Endothelial cell of umbilical vein (primary cell): ENCODE data around the gene MGAT1. TPM values are rescaled to one million over a fixed set of nuclear protein-coding genes. Genes with fewer than 3 reads are reported as not detected.
A peak's percentile ranks its signal among the peaks of the same experiment; 100 is the strongest.

Experiments
- BruUV-seq: library from RNA; stranded (reverse); fragments of 400-500 nt; replicated peaks from 2 replicates; lab custom pipeline; 2021; lab: Mats Ljungman, UMichigan
- CTCF ChIA-PET: fragments of 300-600, 350-600 bp; sonication (Branson Sonifier 250); formaldehyde crosslinking; loops from one replicate; lab custom pipeline; 2021; ENCODE audit warnings: antibody characterized with exemption, inconsistent platforms; lab: Charles Lee
- POLR2A ChIA-PET: fragments of 300-600, 350-600 bp; sonication (Branson Sonifier 250); formaldehyde crosslinking; loops from one replicate; lab custom pipeline; 2021; ENCODE audit warnings: antibody characterized with exemption, inconsistent platforms; lab: Charles Lee
- DNase-seq: peaks from one replicate; pipeline ENCODE4 v3.0.0-alpha.2; 2011; ENCODE audit warnings: low read depth, low spot score
- FAIRE-seq: peaks from 2 replicates; lab custom pipeline; 2011; peaks lifted over from hg19 to GRCh38; lab: Jason Lieb, UNC
- H2AFZ ChIP-seq: 2 replicates; pipeline ENCODE4 v1.6.0; 2012; ENCODE audit warnings: low read depth, low read length, control low read depth, inconsistent platforms
- H3K27ac ChIP-seq: 2 replicates; pipeline ENCODE4 v1.5.1; 2011; ENCODE audit warnings: low read depth, mild to moderate bottlenecking, control low read depth, low read length, moderate library complexity; ENCODE audit not compliant: insufficient read depth
- H3K27me3 ChIP-seq, 2 experiments: 2 replicates each; pipeline versions ENCODE4 v1.6.0 to v1.6.1; 2011; ENCODE audit warnings: low read length in 2 of 2, mixed read lengths in 1 of 2; ENCODE audit not compliant: control insufficient read depth in 2 of 2, insufficient read depth in 2 of 2
- H3K36me3 ChIP-seq, 2 experiments: 2 replicates in 1 of 2; 3 replicates in 1 of 2; pipeline ENCODE4 v1.5.1; 2011; ENCODE audit warnings: low read length in 2 of 2, mild to moderate bottlenecking in 1 of 2, moderate library complexity in 1 of 2; ENCODE audit not compliant: control insufficient read depth in 2 of 2, insufficient read depth in 2 of 2; ENCODE audit errors: extremely low read depth in 1 of 2
- H3K4me1 ChIP-seq: 3 replicates; pipeline ENCODE4 v1.5.1; 2011; ENCODE audit warnings: mild to moderate bottlenecking, low read length; ENCODE audit not compliant: control insufficient read depth, insufficient read depth; ENCODE audit errors: extremely low read depth
- H3K4me2 ChIP-seq: 2 replicates; pipeline ENCODE4 v1.6.1; 2011; ENCODE audit warnings: low read length, control low read depth, mixed read lengths; ENCODE audit not compliant: insufficient read depth
- H3K4me3 ChIP-seq, 3 experiments: fragments of 200-600 bp in 1 of 3; sonication (generic), shearing (Covaris generic) in 1 of 3; replicated peaks in 1 of 3; 2 replicates each; pipeline ENCODE4 v1.5.1; 2011 to 2016; ENCODE audit warnings: control low read depth in 3 of 3, low read length in 3 of 3, mild to moderate bottlenecking in 2 of 3, inconsistent platforms in 1 of 3, low read depth in 1 of 3, moderate library complexity in 1 of 3; ENCODE audit not compliant: insufficient read depth in 1 of 3
- H3K79me2 ChIP-seq: 2 replicates; pipeline ENCODE4 v1.6.0; 2012; ENCODE audit warnings: low read length, inconsistent platforms; ENCODE audit not compliant: control insufficient read depth, insufficient read depth
- H3K9ac ChIP-seq: replicated peaks from 2 replicates; pipeline ENCODE3; 2011; ENCODE audit warnings: low read length, control low read depth; ENCODE audit not compliant: insufficient read depth; ENCODE audit errors: extremely low read depth
- H3K9me1 ChIP-seq: replicated peaks from 3 replicates; pipeline ENCODE4 v1.6.0; 2011; ENCODE audit warnings: mild to moderate bottlenecking, low read length; ENCODE audit not compliant: control insufficient read depth, insufficient read depth; ENCODE audit errors: extremely low read depth
- H3K9me3 ChIP-seq: replicated peaks from 2 replicates; pipeline ENCODE4 v1.5.1; 2012; ENCODE audit warnings: low read length, inconsistent platforms; ENCODE audit not compliant: control insufficient read depth, insufficient read depth
- H4K20me1 ChIP-seq: replicated peaks from 2 replicates; pipeline ENCODE3; 2011; ENCODE audit warnings: mild to moderate bottlenecking, low read length; ENCODE audit not compliant: control insufficient read depth, insufficient read depth; ENCODE audit errors: extremely low read depth
- GATA2 ChIP-seq: IDR thresholded peaks from 2 replicates; pipeline ENCODE4 v1.7.0; 2011; ENCODE audit warnings: low read depth, mild to moderate bottlenecking, moderate library complexity, mixed read lengths, low read length; ENCODE audit not compliant: insufficient read length, insufficient read depth
- JUN ChIP-seq: IDR thresholded peaks from 2 replicates; pipeline ENCODE4 v1.6.1; 2011; ENCODE audit warnings: borderline replicate concordance, low read depth; ENCODE audit not compliant: insufficient read length, insufficient read depth
- POLR2A ChIP-seq: IDR thresholded peaks from 2 replicates; pipeline ENCODE4 v1.6.1; 2012; ENCODE audit warnings: low read depth, mild to moderate bottlenecking, control low read depth, low read length
- dilution Hi-C: fragments of 300-500 bp; cut with MboI; formaldehyde crosslinking; loops from one replicate; pipeline ENCODE4 v1.15.0; 2019; ENCODE audit warnings: low sequenced_read_pairs; ENCODE audit not compliant: extremely low pct_ligation_motif_present
- intact Hi-C: fragments of 100-400 bp; cut with micrococcal nuclease; formaldehyde crosslinking; loops from one replicate; pipeline ENCODE4 v1.10.0; 2022
- polyA plus RNA-seq, 4 experiments: library from polyadenylated mRNA; depleted of rRNA in 3 of 4; stranded (reverse) in 3 of 4; unstranded in 1 of 4; fragments of >200 nt; gene quantifications; 2 replicates each; pipeline versions ENCODE4 v1.2.1 to v1.2.3, GENCODE V29; 2011 to 2012; ENCODE audit warnings: missing spikeins in 1 of 4
- total RNA-seq: library from RNA; stranded (reverse); gene quantifications from 2 replicates; pipeline ENCODE4 v1.2.3, GENCODE V29; 2021
- TF ChIP-seq, protein P1 (sequence below), 2 donors: IDR thresholded peaks; 1 replicate in 1 of 2; 2 replicates in 1 of 2; pipeline ENCODE4 v1.5.1; 2011; ENCODE audit warnings: low read length in 2 of 2, mild to moderate bottlenecking in 2 of 2, moderate library complexity in 2 of 2, control low read depth in 1 of 2, inconsistent platforms in 1 of 2, low read depth in 1 of 2; ENCODE audit not compliant: insufficient read depth in 1 of 2; ENCODE audit errors: extremely low read depth in 1 of 2

The MGAT1 gene
- total and polyA plus RNA-seq, 2 donors (not counting 3 experiments of a cell fraction or from before 2014, with no cell fraction given), result 123 to 126 TPM

DNA sequence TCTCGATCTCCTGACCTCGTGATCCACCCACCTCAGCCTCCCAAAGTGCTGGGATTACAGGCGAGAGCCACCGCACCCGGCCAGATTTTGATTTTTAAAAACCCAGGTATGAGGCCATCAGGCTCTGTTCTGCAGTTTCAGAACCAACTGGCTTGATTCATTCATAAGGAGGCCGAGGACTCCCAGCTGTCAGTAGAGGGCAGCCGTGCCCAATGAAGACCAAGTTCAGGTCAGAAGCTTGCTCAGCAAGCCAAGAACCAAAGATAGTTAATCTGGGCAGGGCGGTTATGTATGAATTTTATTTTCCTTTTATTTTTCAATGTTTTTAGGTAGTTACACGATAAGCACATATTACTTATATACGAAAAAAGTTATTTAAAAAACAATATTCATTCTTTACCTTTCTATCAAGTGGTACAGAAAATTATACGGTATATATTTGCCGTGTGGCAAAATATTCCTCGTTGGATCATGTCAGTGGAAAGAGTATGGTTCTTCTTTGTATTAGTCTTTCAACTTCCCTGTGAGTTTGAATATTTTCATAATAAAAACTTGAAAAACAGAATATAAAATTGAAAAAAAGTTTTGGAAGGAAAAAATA is 18.0 kb downstream of the MGAT1 start:
- BruUV-seq, result no TSS peak
- Histone ChIP-seq H3K36me3 (no peaks in the 10 kb centered on the region), H2AFZ (no peak overlapping the region), H3K27ac (no peak overlapping the region), H3K79me2 (no peaks in the 10 kb centered on the region), H3K4me1 (peaks cover 34% of the 10 kb centered on the region), H3K9ac (no peak overlapping the region), H3K4me3 (no peak overlapping the region), H3K9me1 (no peaks in the 10 kb centered on the region), H3K27me3 (no peaks in the 10 kb centered on the region), H4K20me1 (no peaks in the 10 kb centered on the region), H3K9me3 (no peaks in the 10 kb centered on the region), H3K4me2 (no peak overlapping the region)
- intact Hi-C loops (loop anchor here (1.0 to 10.0 kb wide), 6 partner anchors 85 to 400 kb away; no protein-coding TSS in a partner anchor), dilution Hi-C loops (no loop called here)
- DNase-seq, result peak; percentile 80
- TF ChIP-seq, protein P1, sequence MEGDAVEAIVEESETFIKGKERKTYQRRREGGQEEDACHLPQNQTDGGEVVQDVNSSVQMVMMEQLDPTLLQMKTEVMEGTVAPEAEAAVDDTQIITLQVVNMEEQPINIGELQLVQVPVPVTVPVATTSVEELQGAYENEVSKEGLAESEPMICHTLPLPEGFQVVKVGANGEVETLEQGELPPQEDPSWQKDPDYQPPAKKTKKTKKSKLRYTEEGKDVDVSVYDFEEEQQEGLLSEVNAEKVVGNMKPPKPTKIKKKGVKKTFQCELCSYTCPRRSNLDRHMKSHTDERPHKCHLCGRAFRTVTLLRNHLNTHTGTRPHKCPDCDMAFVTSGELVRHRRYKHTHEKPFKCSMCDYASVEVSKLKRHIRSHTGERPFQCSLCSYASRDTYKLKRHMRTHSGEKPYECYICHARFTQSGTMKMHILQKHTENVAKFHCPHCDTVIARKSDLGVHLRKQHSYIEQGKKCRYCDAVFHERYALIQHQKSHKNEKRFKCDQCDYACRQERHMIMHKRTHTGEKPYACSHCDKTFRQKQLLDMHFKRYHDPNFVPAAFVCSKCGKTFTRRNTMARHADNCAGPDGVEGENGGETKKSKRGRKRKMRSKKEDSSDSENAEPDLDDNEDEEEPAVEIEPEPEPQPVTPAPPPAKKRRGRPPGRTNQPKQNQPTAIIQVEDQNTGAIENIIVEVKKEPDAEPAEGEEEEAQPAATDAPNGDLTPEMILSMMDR (IDR thresholded peaks at IDR 0.05; ENCODE audit: extremely low read depth in 1 of 2, insufficient read depth in 1 of 2, low read depth in 1 of 2, low read length in 2 of 2), result peak; percentile 74 to 75
- no peak for TF ChIP-seq POLR2A
- FAIRE-seq, result peak; percentile 97
- POLR2A ChIA-PET, result interaction anchor here (0.5 to 0.7 kb wide), 2 partner anchors 17 to 477 kb away, joined by 3 read pairs; no protein-coding TSS in a partner anchor
- CTCF ChIA-PET, result interaction anchor here (0.6 to 5.0 kb wide), 26 partner anchors 10 to 400 kb away, joined by 3 to 53 read pairs (median 4); partner anchors contain the start of genes MGAT1 and ZFP62

DNA sequence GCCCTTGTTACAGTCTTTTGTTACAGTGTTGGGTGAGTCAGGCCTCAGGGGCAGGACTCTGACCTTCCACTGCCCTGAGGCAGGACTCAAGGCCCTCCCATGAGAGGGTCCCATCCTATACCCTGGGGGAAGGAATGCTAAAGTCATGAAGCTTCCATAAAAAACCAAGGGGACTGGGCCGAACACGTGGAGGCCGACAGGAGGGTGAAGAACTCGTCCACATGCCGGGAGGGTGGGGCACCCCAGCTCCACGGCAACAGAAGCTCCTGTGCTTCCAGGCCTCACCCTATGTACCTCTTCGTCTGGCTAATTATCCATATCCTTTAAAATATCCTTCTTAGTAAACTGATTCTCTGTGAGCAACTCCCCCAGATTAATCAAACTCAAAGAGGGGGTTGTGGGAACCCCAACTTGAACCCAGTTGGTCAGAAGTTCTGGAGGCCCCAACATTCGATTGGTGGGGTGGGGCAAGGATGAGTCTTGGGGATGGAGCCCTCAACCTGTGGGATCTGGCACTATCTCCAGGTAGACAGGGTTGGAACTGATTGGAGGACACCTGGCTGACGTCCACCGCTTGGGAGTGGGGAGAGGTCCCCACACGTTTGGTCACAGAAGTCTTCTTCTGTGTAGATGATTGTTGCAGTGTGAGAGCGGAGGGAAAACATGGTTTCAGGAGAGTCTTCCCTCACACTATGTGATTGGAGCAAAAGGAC is 19.1 kb downstream of the MGAT1 start:
- no peak overlapping the region for H2AFZ ChIP-seq
- H3K4me1 ChIP-seq, result peaks cover 34% of the 10 kb centered on the region
- no TSS peak for BruUV-seq
- H4K20me1 ChIP-seq, result no peaks in the 10 kb centered on the region
- DNase-seq (no peak), FAIRE-seq (no peak)
- H3K9me1 ChIP-seq, result no peaks in the 10 kb centered on the region
- H3K79me2 ChIP-seq, result no peaks in the 10 kb centered on the region
- no peak overlapping the region for H3K27ac ChIP-seq
- ChIA-PET POLR2A (no interaction called here), CTCF (interaction anchor here (1.3 to 5.0 kb wide), 6 partner anchors 11 to 389 kb away, joined by 3 to 53 read pairs (median 12); no protein-coding TSS in a partner anchor)
- intact Hi-C loops (loop anchor here (1.0 to 10.0 kb wide), 5 partner anchors 86 to 401 kb away; no protein-coding TSS in a partner anchor), dilution Hi-C loops (no loop called here)
- no peak overlapping the region for H3K4me3 ChIP-seq
- no peak for TF ChIP-seq GATA2
- no peak for TF ChIP-seq JUN
- no peaks in the 10 kb centered on the region for H3K27me3 ChIP-seq
- no peak overlapping the region for H3K4me2 ChIP-seq
- H3K9ac ChIP-seq, result no peak overlapping the region
- no peaks in the 10 kb centered on the region for H3K9me3 ChIP-seq
- H3K36me3 ChIP-seq, result no peaks in the 10 kb centered on the region
